DND-41 (cell line): Measurements from ENCODE around the gene POR.
"Not testable (repeated sequence)": the region's sequence is repeated elsewhere in the genome, so short reads cannot be mapped to it uniquely, and the experiment has no call there.

ENCODE experiments used
- ATAC-seq: fragments of 200-7000 bp; cut with Tn5 transposase; 3 replicates; pipeline ENCODE4 v1.9.1; 2021; ENCODE audit warnings: low read depth; ENCODE audit not compliant: insufficient read depth
- DNase-seq: peaks from one replicate; pipeline ENCODE4 v3.0.0-alpha.2; 2020
- H2AFZ ChIP-seq: 2 replicates; pipeline ENCODE4 v1.6.0; 2012; ENCODE audit warnings: low read depth, low read length
- H3K27ac ChIP-seq: 2 replicates; pipeline ENCODE4 v1.5.1; 2012; ENCODE audit warnings: low read length, inconsistent platforms
- H3K27me3 ChIP-seq: fragments of 200-600 bp; sonication (generic); 2 replicates; pipeline ENCODE4 v1.6.0; 2012; ENCODE audit warnings: low read length, mild to moderate bottlenecking, inconsistent platforms; ENCODE audit not compliant: insufficient read depth, poor library complexity
- H3K36me3 ChIP-seq: 2 replicates; pipeline ENCODE4 v1.5.1; 2012; ENCODE audit warnings: low read length, inconsistent platforms; ENCODE audit not compliant: insufficient read depth
- H3K4me1 ChIP-seq: 2 replicates; pipeline ENCODE4 v1.5.1; 2012; ENCODE audit warnings: mild to moderate bottlenecking, low read length; ENCODE audit not compliant: insufficient read depth
- H3K4me2 ChIP-seq: 2 replicates; pipeline ENCODE4 v1.6.0; 2012; ENCODE audit warnings: mild to moderate bottlenecking, moderate library complexity, low read length, inconsistent platforms; ENCODE audit not compliant: insufficient read depth
- H3K4me3 ChIP-seq, 2 experiments: fragments of 200-600 bp in 1 of 2; shearing (Covaris generic) in 1 of 2; 2 replicates each; pipeline ENCODE4 v1.5.1; 2012 to 2016; ENCODE audit warnings: inconsistent platforms in 2 of 2, low read length in 2 of 2, mild to moderate bottlenecking in 2 of 2, low read depth in 1 of 2, moderate library complexity in 1 of 2
- H3K79me2 ChIP-seq: 2 replicates; pipeline ENCODE4 v1.6.0; 2012; ENCODE audit warnings: low read length, inconsistent platforms; ENCODE audit not compliant: insufficient read depth
- H3K9ac ChIP-seq: 2 replicates; pipeline ENCODE4 v1.6.0; 2012; ENCODE audit warnings: low read depth, mild to moderate bottlenecking, inconsistent platforms, low read length, moderate library complexity
- H3K9me3 ChIP-seq: 2 replicates; pipeline ENCODE4 v1.5.1; 2012; ENCODE audit warnings: low read length, moderate library complexity, mild to moderate bottlenecking, inconsistent platforms; ENCODE audit not compliant: insufficient read depth, severe bottlenecking
- H4K20me1 ChIP-seq: 2 replicates; pipeline ENCODE4 v1.6.0; 2012; ENCODE audit warnings: low read length; ENCODE audit not compliant: insufficient read depth
- EZH2 ChIP-seq: IDR thresholded peaks from 3 replicates; pipeline ENCODE4 v1.6.1; 2012; ENCODE audit warnings: borderline replicate concordance, low read depth, mild to moderate bottlenecking, moderate library complexity, low read length, inconsistent platforms; ENCODE audit not compliant: severe bottlenecking
- TF ChIP-seq, protein P1 (sequence below): IDR thresholded peaks from 2 replicates; pipeline ENCODE4 v1.5.1; 2012; ENCODE audit warnings: borderline replicate concordance, low read length, moderate library complexity, mild to moderate bottlenecking; ENCODE audit not compliant: poor library complexity, severe bottlenecking; ENCODE audit errors: extremely low read depth

Gene POR

GRCh38 chr7:76002139-76002538 is 87.2 kb downstream of the POR start:
- TF ChIP-seq EZH2 = no peak
- TF ChIP-seq, protein P1, sequence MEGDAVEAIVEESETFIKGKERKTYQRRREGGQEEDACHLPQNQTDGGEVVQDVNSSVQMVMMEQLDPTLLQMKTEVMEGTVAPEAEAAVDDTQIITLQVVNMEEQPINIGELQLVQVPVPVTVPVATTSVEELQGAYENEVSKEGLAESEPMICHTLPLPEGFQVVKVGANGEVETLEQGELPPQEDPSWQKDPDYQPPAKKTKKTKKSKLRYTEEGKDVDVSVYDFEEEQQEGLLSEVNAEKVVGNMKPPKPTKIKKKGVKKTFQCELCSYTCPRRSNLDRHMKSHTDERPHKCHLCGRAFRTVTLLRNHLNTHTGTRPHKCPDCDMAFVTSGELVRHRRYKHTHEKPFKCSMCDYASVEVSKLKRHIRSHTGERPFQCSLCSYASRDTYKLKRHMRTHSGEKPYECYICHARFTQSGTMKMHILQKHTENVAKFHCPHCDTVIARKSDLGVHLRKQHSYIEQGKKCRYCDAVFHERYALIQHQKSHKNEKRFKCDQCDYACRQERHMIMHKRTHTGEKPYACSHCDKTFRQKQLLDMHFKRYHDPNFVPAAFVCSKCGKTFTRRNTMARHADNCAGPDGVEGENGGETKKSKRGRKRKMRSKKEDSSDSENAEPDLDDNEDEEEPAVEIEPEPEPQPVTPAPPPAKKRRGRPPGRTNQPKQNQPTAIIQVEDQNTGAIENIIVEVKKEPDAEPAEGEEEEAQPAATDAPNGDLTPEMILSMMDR = no peak
- H3K9me3 ChIP-seq = no peaks in the 10 kb centered on the region
- no peaks in the 10 kb centered on the region for H3K79me2 ChIP-seq
- H3K27me3 ChIP-seq = no peaks in the 10 kb centered on the region
- peaks cover 30% of the 10 kb centered on the region for H3K36me3 ChIP-seq
- no peak overlapping the region for H3K4me2 ChIP-seq
- no peak overlapping the region for H3K27ac ChIP-seq
- H4K20me1 ChIP-seq = peaks cover 30% of the 10 kb centered on the region
- DNase-seq (no peak), ATAC-seq (no peak)
- H3K4me3 ChIP-seq = no peak overlapping the region
- H2AFZ ChIP-seq = no peak overlapping the region
- H3K4me1 ChIP-seq = no peaks in the 10 kb centered on the region
- H3K9ac ChIP-seq = no peak overlapping the region

DNA sequence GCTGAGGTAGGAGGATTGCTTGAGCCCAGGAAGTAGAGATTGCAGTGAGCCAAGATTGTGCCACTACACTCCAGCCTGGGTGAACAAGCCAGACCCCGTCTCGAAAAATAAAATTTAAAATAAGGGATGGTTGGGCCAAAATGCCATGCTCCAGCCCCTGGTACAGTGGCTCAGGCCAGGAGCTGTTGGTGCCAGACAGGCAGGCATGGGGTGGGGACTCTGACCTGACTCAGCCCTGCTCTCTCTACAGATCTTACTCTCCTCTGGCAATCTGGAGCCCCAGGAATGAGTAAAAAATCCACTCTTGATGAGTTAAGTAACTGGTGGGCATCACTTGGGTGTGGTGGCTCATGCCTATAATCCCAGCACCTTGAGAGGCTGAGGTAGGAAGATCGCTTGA is 87.9 kb downstream of the POR start:
- Histone ChIP-seq H3K9me3 (no peaks in the 10 kb centered on the region), H3K36me3 (peaks cover 30% of the 10 kb centered on the region), H3K4me1 (no peaks in the 10 kb centered on the region), H3K9ac (no peak overlapping the region), H3K4me3 (no peak overlapping the region), H3K4me2 (no peak overlapping the region), H4K20me1 (peaks cover 36% of the 10 kb centered on the region), H3K27ac (no peak overlapping the region), H3K79me2 (no peaks in the 10 kb centered on the region), H2AFZ (no peak overlapping the region), H3K27me3 (no peaks in the 10 kb centered on the region)
- DNase-seq (no peak), ATAC-seq (no peak)
- no peak for TF ChIP-seq EZH2
- TF ChIP-seq, protein P1 = no peak

- DNase-seq = no peak
- TF ChIP-seq, protein P1 = no peak
- no peak for TF ChIP-seq EZH2
Measured at GRCh38 chr7:76003351-76003750, 88.4 kb downstream of the POR start.

GRCh38 chr7:76005004-76005403 is 90.0 kb downstream of the POR start:
- H3K9ac ChIP-seq, H3K27me3 ChIP-seq, H2AFZ ChIP-seq, H3K4me3 ChIP-seq, H3K79me2 ChIP-seq, DNase-seq, H3K9me3 ChIP-seq, H3K4me2 ChIP-seq, ATAC-seq, H3K27ac ChIP-seq: not testable (repeated sequence)
- Histone ChIP-seq H3K36me3 (peaks cover 30% of the 10 kb centered on the region), H3K4me1 (peaks cover 14% of the 10 kb centered on the region), H4K20me1 (peaks cover 47% of the 10 kb centered on the region)

More at GRCh38 chr7:76003351-76003750, 88.4 kb downstream of the POR start:
- peaks cover 30% of the 10 kb centered on the region for H3K36me3 ChIP-seq
- no peaks in the 10 kb centered on the region for H3K27me3 ChIP-seq
- H3K9ac ChIP-seq = no peak overlapping the region
- H3K4me3 ChIP-seq = no peak overlapping the region
- no peaks in the 10 kb centered on the region for H3K9me3 ChIP-seq
- ATAC-seq = no peak
- H2AFZ ChIP-seq = no peak overlapping the region
- H3K79me2 ChIP-seq = no peaks in the 10 kb centered on the region
- H3K4me1 ChIP-seq = no peaks in the 10 kb centered on the region; the same call in 1 of the 2 replicates
- no peak overlapping the region for H3K4me2 ChIP-seq
- no peak overlapping the region for H3K27ac ChIP-seq
- peaks cover 39% of the 10 kb centered on the region for H4K20me1 ChIP-seq
